Fibroblast of lung (primary cell): ENCODE data around the gene KRTAP4-9.

Source experiments
- CTCF ChIP-seq, 2 donors: IDR thresholded peaks in 1 of 2; conservative IDR thresholded peaks in 1 of 2; 1 replicate in 1 of 2; 2 replicates in 1 of 2; pipeline ENCODE4 v1.5.1; 2011 to 2012; ENCODE audit warnings: low read length in 2 of 2, control low read depth in 1 of 2, inconsistent platforms in 1 of 2, low read depth in 1 of 2, mild to moderate bottlenecking in 1 of 2
- EZH2 ChIP-seq: IDR thresholded peaks from 2 replicates; pipeline ENCODE4 v1.5.1; 2012; ENCODE audit warnings: low read length, control low read depth, mild to moderate bottlenecking; ENCODE audit errors: missing control alignments

GRCh38 chr17:41071606-41072360, 33.4 kb upstream of the KRTAP4-9 start:
- no peak for TF ChIP-seq EZH2
- TF ChIP-seq CTCF (conservative IDR thresholded peaks at IDR 0.05 in 1 of 2, IDR thresholded peaks at IDR 0.05 in 1 of 2; ENCODE audit: low read depth in 1 of 2, low read length in 2 of 2) = no peak
